HFFc6 (cell line): Measurements from ENCODE around the gene RIN2. TPM values are rescaled to one million over a fixed set of nuclear protein-coding genes. Genes with fewer than 3 reads are reported as not detected.

ENCODE experiments used
- DNase-seq: peaks from one replicate; pipeline ENCODE4 v3.0.0-alpha.2; 2018
- H3K27ac Mint-ChIP-seq: 2 replicates; pipeline ENCODE4 v1.8.0; 2020; ENCODE audit warnings: mild to moderate bottlenecking, mixed read lengths
- H3K27me3 Mint-ChIP-seq: 2 replicates; pipeline ENCODE4 v1.8.0; 2021; ENCODE audit warnings: mild to moderate bottlenecking, moderate library complexity, mixed read lengths; ENCODE audit not compliant: insufficient read depth
- H3K36me3 Mint-ChIP-seq: 2 replicates; pipeline ENCODE4 v1.8.0; 2021; ENCODE audit warnings: low read depth, mixed read lengths
- H3K4me1 Mint-ChIP-seq: 2 replicates; pipeline ENCODE4 v1.8.0; 2020; ENCODE audit warnings: low read depth, mixed read lengths
- H3K4me3 Mint-ChIP-seq: 2 replicates; pipeline ENCODE4 v1.8.0; 2020; ENCODE audit warnings: mild to moderate bottlenecking, moderate library complexity, mixed read lengths
- H3K9me3 Mint-ChIP-seq: 2 replicates; pipeline ENCODE4 v1.8.0; 2020; ENCODE audit warnings: mild to moderate bottlenecking, mixed read lengths
- CTCF ChIP-seq: fragments of 200-600 bp; sonication (generic); IDR thresholded peaks from 2 replicates; pipeline ENCODE4 v1.5.0; 2021; ENCODE audit warnings: antibody characterized with exemption, mild to moderate bottlenecking
- total RNA-seq, 6 experiments: library from RNA; stranded (reverse); fragmentation: NEBNext Ultra II Directional; extraction: Animal tissue kit (Norgen Biotek cat#: 25700); gene quantifications; 2 replicates in 1 of 6; 3 replicates in 5 of 6; pipeline ENCODE4 v1.2.3, GENCODE V29; 2021

Gene RIN2
- total RNA-seq, 6 experiments from 2014 or later = 41.0 to 44.0 (median 43.5) TPM

GRCh38 chr20:19758501-19759331, 658 bp downstream of the RIN2 start:
- no peak for DNase-seq
- H3K36me3 Mint-ChIP-seq = peaks cover 9% of the 10 kb centered on the region
- H3K27ac Mint-ChIP-seq = peak overlapping the region; percentile 73
- TF ChIP-seq CTCF = no peak
- H3K4me3 Mint-ChIP-seq = peak overlapping the region; percentile 96
- H3K4me1 Mint-ChIP-seq = peaks cover 52% of the 10 kb centered on the region
- H3K9me3 Mint-ChIP-seq = no peaks in the 10 kb centered on the region
- 0 out of 2 replicates have a peak, but pooled peaks cover 2% of the 10 kb centered on the region for H3K27me3 Mint-ChIP-seq

GRCh38 chr20:19760371-19760721, 2.3 kb downstream of the RIN2 start:
- Mint-ChIP-seq H3K4me1 (peaks cover 62% of the 10 kb centered on the region), H3K27me3 (no peaks in the 10 kb centered on the region), H3K36me3 (peaks cover 9% of the 10 kb centered on the region), H3K27ac (no peak overlapping the region), H3K4me3 (no peak overlapping the region), H3K9me3 (no peaks in the 10 kb centered on the region)
- DNase-seq = no peak
- TF ChIP-seq CTCF = no peak

- peaks cover 9% of the 10 kb centered on the region for H3K36me3 Mint-ChIP-seq
- no peak for DNase-seq
- H3K4me3 Mint-ChIP-seq = no peak overlapping the region
- no peak for TF ChIP-seq CTCF
- H3K9me3 Mint-ChIP-seq = no peaks in the 10 kb centered on the region
- H3K27ac Mint-ChIP-seq = no peak overlapping the region
- no peaks in the 10 kb centered on the region for H3K27me3 Mint-ChIP-seq
- peaks cover 58% of the 10 kb centered on the region for H3K4me1 Mint-ChIP-seq
Observed at GRCh38 chr20:19761326-19761725, 3.3 kb downstream of the RIN2 start.

GRCh38 chr20:19761841-19762240, 3.8 kb downstream of the RIN2 start:
- H3K36me3 Mint-ChIP-seq = peaks cover 9% of the 10 kb centered on the region
- DNase-seq = no peak
- no peak for TF ChIP-seq CTCF
- no peak overlapping the region for H3K4me3 Mint-ChIP-seq
- no peak overlapping the region for H3K27ac Mint-ChIP-seq
- no peaks in the 10 kb centered on the region for H3K9me3 Mint-ChIP-seq
- H3K27me3 Mint-ChIP-seq = no peaks in the 10 kb centered on the region
- peaks cover 53% of the 10 kb centered on the region for H3K4me1 Mint-ChIP-seq

- H3K36me3 Mint-ChIP-seq = peaks cover 9% of the 10 kb centered on the region
- no peak overlapping the region for H3K4me3 Mint-ChIP-seq
- TF ChIP-seq CTCF = no peak
- H3K9me3 Mint-ChIP-seq = no peaks in the 10 kb centered on the region
- H3K27ac Mint-ChIP-seq = no peak overlapping the region
- peaks cover 49% of the 10 kb centered on the region for H3K4me1 Mint-ChIP-seq
- DNase-seq = no peak
- H3K27me3 Mint-ChIP-seq = no peaks in the 10 kb centered on the region; the same call in 1 of the 2 replicates
Observed at GRCh38 chr20:19764207-19764606, 6.1 kb downstream of the RIN2 start.
